Suppressor macrophage treated with lipopolysaccharide for 1 hour (primary cell): ENCODE results near the gene INPP5F.

Source experiments
- DNase-seq, 3 donors: peaks; one replicate each; pipeline ENCODE4 v3.0.0-alpha.2; 2020 to 2022

INPP5F gene

GRCh38 chr10:119707331-119707730 lies 18.5 kb upstream of the INPP5F start:
- peak in 2 of 3 donors; percentile 32 to 54 for DNase-seq

DNA sequence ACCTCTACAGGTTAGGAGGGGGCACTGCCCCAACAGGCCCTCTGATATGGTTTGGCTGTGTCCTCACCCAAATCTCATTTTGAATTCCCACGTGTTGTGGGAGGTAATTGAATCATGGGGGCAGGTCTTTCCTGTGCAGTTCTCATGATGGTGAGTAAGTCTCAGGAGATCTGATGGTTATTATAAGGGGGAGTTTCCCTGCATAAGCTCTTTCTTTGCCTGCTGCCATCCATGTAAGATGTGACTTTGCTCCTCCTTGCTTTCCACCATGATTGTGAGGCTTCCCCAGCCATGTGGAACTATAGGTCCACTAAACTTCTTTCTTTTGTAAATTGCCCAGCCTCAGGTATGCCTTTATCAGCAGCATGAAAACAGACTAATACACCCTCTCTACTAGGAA lies 14.9 kb upstream of the INPP5F start:
- DNase-seq, result peak in 2 of 3 donors; percentile 44

- no peak for DNase-seq
These were observed 11.9 kb upstream of the INPP5F start for GRCh38 chr10:119713744-119714483.

GRCh38 chr10:119714484-119714816 lies 11.4 kb upstream of the INPP5F start:
- no peak for DNase-seq

- DNase-seq, result no peak
These were observed 10.0 kb upstream of the INPP5F start for GRCh38 chr10:119715628-119716505.

GRCh38 chr10:119723161-119723560 lies 2.7 kb upstream of the INPP5F start:
- DNase-seq, result no peak

DNA sequence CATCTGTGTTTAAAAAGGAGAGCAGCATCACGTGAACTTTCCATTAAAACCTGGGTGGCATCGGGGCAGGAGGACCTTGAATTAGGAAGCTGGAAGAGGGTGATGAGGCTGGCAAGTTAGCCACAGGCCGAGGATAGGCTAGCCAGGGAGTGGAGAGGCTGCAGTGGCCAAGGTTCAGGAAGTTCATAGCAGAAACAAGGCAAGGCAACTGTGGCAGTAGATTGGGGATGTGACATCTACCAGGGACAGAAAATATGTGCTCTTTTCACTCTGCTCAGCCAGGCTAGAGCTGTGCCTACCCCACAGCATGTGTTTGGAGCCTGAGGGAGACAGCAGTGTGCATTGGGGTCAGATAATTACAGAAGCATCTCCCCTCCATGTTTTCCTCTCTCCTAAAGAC lies 2.2 kb upstream of the INPP5F start:
- DNase-seq, result no peak

- peak; percentile 65 to 74 (median 71) for DNase-seq
These were observed 995 bp upstream of the INPP5F start for GRCh38 chr10:119724593-119725516.

DNA sequence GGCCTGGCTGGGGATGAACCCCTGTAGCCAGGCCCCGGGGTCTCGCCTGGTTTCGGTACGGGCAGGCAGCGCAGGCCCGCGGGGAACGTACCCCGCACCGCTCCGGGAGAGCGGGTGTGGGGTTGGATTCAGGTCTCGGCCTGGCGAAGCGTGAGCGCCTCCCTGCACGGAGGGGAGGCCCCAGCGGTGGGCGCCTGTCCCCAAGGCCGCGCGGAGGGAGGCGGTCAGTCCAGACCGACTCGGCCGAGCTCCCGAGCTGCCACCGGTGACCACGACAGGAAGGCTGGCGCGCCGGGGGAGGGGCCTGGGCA lies 378 bp upstream of the INPP5F start:
- no peak for DNase-seq

- no peak for DNase-seq
These were observed 919 bp downstream of the INPP5F start for GRCh38 chr10:119726676-119727261.

DNA sequence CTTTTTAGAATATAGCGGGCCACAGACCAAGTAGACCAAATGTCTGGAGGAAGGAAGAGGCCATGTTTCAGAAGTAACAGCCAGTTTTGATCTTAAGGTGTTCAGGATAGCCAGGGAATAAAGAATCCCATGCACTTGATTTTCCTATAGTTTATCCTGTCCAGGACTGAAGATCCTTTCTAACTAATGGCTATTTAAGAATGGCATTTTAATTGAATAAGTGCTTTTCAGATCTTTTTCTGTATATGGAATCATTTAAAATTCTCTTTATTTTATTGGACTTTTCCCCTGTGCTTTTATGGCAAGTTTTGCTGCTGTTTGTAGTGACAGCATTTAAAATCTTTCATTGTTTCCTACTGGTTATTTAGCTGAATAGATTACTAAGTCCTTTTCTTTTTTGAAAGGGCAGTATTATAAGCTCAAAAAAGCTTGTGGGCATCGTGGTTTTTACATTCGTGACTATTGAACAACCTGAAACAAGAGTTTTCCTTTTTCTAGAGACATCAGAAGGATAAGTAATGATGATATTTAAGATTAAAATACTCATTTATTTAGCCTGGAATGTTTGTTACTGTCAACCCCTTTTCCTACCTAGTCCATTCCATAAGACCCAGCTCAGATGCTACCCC lies 2.4 kb downstream of the INPP5F start:
- DNase-seq, result no peak

DNA sequence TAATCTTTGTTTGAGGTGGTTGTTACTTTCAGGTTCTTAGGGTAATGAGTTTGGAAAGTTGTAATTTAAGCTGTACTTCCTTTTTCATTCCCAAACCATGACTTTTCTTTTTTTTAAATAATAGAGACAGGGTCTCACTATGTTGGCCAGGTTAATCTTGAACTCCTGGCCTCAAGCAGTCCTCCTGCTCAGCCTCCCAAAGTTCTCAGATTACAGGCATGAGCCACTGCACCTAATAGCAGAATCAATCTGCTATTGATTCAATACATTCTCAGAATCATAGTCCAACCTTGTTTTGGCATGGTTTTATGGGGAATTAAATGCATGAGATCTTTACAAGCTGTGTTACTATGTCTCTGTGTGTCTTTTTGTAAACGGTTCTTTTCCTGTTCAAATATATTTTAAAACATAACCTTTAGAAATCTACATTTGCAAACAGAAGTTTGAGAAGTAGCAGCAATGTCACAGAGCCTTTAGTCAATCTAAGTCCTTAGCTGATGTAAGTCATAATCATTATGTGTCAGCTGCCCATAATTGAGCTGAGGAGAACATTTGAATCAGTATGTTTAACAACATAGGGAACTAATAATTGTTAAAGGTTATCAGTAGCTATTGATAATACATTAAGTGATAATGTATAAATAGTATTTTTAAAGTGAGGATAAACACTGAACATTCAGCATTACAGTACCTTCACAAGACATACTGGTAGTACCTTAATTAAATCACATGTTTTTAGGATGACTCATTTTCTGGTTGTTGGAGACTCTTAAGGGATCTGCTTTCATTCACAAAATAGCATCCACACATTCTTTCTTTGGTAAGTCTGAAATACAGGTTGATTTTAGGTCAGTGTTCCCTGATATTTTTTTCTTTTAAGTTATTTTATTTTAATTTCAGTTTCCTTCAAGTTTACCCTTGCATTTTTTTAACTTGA lies 8.8 kb downstream of the INPP5F start:
- DNase-seq, result no peak

DNA sequence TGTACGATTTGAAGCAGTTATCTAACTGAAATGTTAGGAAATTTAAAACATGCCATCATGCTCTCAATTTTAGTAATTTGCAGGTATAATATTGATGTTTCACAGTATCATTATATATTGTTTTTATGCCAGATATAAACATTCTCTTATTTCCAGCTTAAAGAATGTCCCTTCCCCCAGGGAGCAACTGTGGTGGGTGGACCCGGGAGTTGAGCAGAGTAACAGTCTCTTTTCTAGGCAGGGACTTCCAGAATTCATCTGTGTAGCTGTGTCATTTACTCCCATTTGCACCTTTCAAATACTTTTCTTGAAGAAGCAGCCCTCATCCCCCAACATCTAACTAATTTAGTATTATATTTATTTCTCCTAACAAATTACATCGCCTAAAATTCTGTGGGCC lies 9.6 kb downstream of the INPP5F start:
- no peak for DNase-seq

GRCh38 chr10:119736220-119736619 lies 10.4 kb downstream of the INPP5F start:
- no peak for DNase-seq

- DNase-seq, result no peak
These were observed 11.3 kb downstream of the INPP5F start for GRCh38 chr10:119737039-119737663.

- DNase-seq, result peak; percentile 47 to 67 (median 61)
These were observed 12.0 kb downstream of the INPP5F start for GRCh38 chr10:119737823-119738222.

DNA sequence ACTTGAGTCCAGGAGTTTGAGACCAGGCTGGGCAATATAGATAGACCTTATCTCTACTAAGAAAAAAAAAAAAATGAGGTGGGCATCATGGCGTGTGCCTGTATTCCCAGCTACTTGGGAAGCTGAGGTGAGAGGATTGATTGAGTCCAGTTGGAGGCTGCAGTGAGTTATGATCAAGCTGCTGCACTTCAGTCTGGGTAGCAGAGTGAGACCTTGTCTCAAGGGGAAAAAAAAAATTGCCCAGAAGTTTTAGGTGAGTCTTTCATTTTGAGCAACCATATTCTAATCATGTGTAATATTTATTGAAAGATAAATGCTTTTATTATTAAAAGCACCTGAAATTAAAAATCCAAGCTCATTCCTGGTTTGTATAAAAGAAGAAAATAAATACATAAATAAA lies 13.1 kb downstream of the INPP5F start:
- no peak for DNase-seq

DNA sequence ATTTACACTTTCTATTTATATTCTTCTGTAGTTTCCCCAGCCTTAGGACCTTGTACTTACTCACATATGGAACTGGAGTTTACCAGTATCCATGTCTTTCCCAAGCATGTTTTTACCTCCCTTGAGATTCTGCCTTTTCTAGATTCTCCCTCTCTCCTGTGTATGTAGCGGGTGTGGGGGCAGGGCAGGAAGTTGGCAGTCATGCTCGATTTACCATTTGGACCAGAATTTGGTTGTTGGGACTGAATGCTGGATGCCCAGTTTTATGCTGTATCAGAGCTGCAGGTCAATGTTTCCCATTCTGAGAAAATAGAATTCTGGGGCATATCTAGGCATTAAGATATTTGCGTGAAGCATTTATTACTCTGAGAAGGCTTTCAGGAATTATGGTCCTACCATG lies 14.2 kb downstream of the INPP5F start:
- DNase-seq, result no peak

- no peak for DNase-seq
These were observed 17.2 kb downstream of the INPP5F start for GRCh38 chr10:119742947-119743648.

DNA sequence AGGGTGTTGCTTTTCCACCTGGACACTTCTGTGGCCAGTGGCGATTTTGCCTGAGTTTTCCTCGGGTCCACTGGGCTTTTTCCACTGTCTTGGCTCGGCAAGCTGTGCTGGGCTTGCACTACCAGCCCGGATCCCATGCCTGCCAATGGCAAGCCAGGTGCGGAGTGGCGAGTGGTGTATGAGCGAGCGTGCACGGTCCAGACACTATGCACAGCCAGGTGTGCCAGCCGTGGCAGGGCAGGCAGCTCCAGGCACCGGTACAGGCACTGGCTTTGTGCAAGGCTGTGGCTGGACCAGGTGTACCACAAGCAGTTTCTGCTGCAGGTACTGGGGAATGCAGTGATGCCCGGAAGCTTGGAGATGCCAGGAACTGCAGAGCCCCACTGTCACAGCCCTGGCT lies 22.1 kb downstream of the INPP5F start:
- no peak for DNase-seq
